Measurements from ENCODE around the gene ATF6B. TPM values are rescaled to one million over a fixed set of nuclear protein-coding genes. Genes with fewer than 3 reads are reported as not detected.

Gene ATF6B
- total RNA-seq, 2 experiments from 2014 or later = 54.1 to 55.2 TPM

GRCh38 chr6:32131439-32131948 lies 3.4 kb upstream of the ATF6B start:
- H3K27ac Mint-ChIP-seq = no peak overlapping the region
- H3K9me3 Mint-ChIP-seq = no peaks in the 10 kb centered on the region
- H3K4me3 Mint-ChIP-seq = peak overlapping the region; percentile 52
- intact Hi-C loops (cut with micrococcal nuclease) = loop anchor here (2.0 kb wide), 1 partner anchor 63 kb away; no protein-coding TSS in a partner anchor
- POLR2A ChIA-PET = interaction anchor here (2.4 kb wide), 1 partner anchor 48 kb away, joined by 8 read pairs; no protein-coding TSS in a partner anchor
- H3K4me1 Mint-ChIP-seq (ENCODE audit: low read depth) = peaks cover 26% of the 10 kb centered on the region
- no peak for TF ChIP-seq CTCF (IDR thresholded peaks at IDR 0.05)
- CTCF ChIA-PET = no interaction called here
- no peaks in the 10 kb centered on the region for H3K27me3 Mint-ChIP-seq
- no peak for ATAC-seq
- DNase-seq = no peak
- peaks cover 6% of the 10 kb centered on the region for H3K36me3 Mint-ChIP-seq (ENCODE audit: low read depth)

GRCh38 chr6:32129297-32130088 lies 1.4 kb upstream of the ATF6B start:
- ChIA-PET POLR2A (interaction anchor here (0.8 to 4.2 kb wide), 10 partner anchors 12 to 843 kb away, joined by 3 to 23 read pairs (median 4); partner anchors contain the start of genes RNF5 and TNXB), CTCF (interaction anchor here (0.7 to 4.4 kb wide), 9 partner anchors 9 to 125 kb away, joined by 3 to 41 read pairs (median 6); partner anchors contain the start of genes AGPAT1, PBX2 and PRRT1)
- H3K27me3 Mint-ChIP-seq = no peaks in the 10 kb centered on the region
- TF ChIP-seq CTCF (IDR thresholded peaks at IDR 0.05) = no peak
- ATAC-seq = no peak
- H3K36me3 Mint-ChIP-seq (ENCODE audit: low read depth) = peaks cover 11% of the 10 kb centered on the region
- peak overlapping the region; percentile 90 for H3K4me3 Mint-ChIP-seq
- no peak for DNase-seq
- intact Hi-C loops (cut with micrococcal nuclease) = loop anchor here (2.0 kb wide), 1 partner anchor 65 kb away; no protein-coding TSS in a partner anchor
- peaks cover 34% of the 10 kb centered on the region for H3K4me1 Mint-ChIP-seq (ENCODE audit: low read depth)
- H3K27ac Mint-ChIP-seq = peak overlapping the region; percentile 94
- H3K9me3 Mint-ChIP-seq = no peaks in the 10 kb centered on the region

GRCh38 chr6:32128751-32129296 lies 778 bp upstream of the ATF6B start:
- intact Hi-C loops (cut with micrococcal nuclease) = no loop called here
- Mint-ChIP-seq H3K36me3 (ENCODE audit: low read depth) (peaks cover 17% of the 10 kb centered on the region), H3K4me3 (peak overlapping the region; percentile 98), H3K27ac (peak overlapping the region; percentile 97), H3K4me1 (ENCODE audit: low read depth) (peaks cover 37% of the 10 kb centered on the region), H3K27me3 (no peaks in the 10 kb centered on the region), H3K9me3 (no peaks in the 10 kb centered on the region)
- ATAC-seq (no peak), DNase-seq (no peak)
- no peak for TF ChIP-seq CTCF (IDR thresholded peaks at IDR 0.05)
- CTCF ChIA-PET = interaction anchor here (0.8 to 4.4 kb wide), 9 partner anchors 10 to 125 kb away, joined by 3 to 41 read pairs (median 6); partner anchors contain the start of genes AGPAT1 and PRRT1
- POLR2A ChIA-PET = interaction anchor here (0.9 to 4.2 kb wide), 7 partner anchors 11 to 843 kb away, joined by 3 to 23 read pairs (median 5); partner anchors contain the start of genes GPSM3, RNF5 and TNXB

- ATAC-seq (no peak), DNase-seq (no peak)
- ChIA-PET CTCF (interaction anchor here (0.8 to 4.4 kb wide), 5 partner anchors 9 to 68 kb away, joined by 3 to 41 read pairs (median 5); partner anchors contain the start of gene GPSM3), POLR2A (interaction anchor here (1.0 to 4.2 kb wide), 4 partner anchors 10 to 156 kb away, joined by 3 to 23 read pairs (median 5); partner anchors contain the start of gene DXO)
- no peaks in the 10 kb centered on the region for H3K27me3 Mint-ChIP-seq
- TF ChIP-seq CTCF (IDR thresholded peaks at IDR 0.05) = no peak
- intact Hi-C loops (cut with micrococcal nuclease) = no loop called here
- H3K4me3 Mint-ChIP-seq = peak overlapping the region; percentile 98
- H3K9me3 Mint-ChIP-seq = no peaks in the 10 kb centered on the region
- H3K27ac Mint-ChIP-seq = peak overlapping the region; percentile 97
- H3K36me3 Mint-ChIP-seq (ENCODE audit: low read depth) = peaks cover 17% of the 10 kb centered on the region
- H3K4me1 Mint-ChIP-seq (ENCODE audit: low read depth) = peaks cover 37% of the 10 kb centered on the region
These were observed 683 bp downstream of the ATF6B start for GRCh38 chr6:32127409-32127716.
